ENCODE data around the gene WDR70.

Gene WDR70

DNA sequence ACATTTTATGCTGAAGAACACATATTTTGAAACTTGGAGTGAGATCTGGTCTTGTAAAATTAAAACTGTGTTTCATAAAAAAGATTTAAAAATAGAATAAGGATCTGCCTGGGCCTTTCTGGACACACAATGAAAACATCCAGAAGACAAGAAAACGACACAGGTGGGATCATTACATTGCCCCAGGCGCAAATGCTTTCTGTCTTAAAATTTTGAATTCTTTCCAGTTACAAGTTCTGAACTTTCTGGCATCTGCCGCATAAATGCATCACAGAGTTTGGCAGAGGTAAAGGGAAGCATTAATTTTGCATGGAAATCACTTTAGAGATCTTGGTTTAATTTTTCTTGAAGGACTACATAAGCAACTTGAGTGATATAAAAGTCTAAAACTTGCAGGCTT is 219.6 kb downstream of the WDR70 start:
- Histone ChIP-seq H3K36me3 (ENCODE audit: insufficient read depth, low read length) (0 out of 2 replicates have a peak, but pooled peaks cover 3% of the 10 kb centered on the region), H3K9ac (ENCODE audit: low read depth, low read length, poor library complexity, severe bottlenecking) (no peak overlapping the region), H3K9me2 (replicated peaks; ENCODE audit: low read depth, low read length) (no peaks in the 10 kb centered on the region), H3K4me3 (ENCODE audit: low read length, poor library complexity, severe bottlenecking) (no peak overlapping the region), H3K27me3 (ENCODE audit: insufficient read depth, low read length, poor library complexity, severe bottlenecking) (no peaks in the 10 kb centered on the region), H3F3A (ENCODE audit: low read depth) (no peaks in the 10 kb centered on the region; the same call in 1 of the 2 replicates), H2AFZ (ENCODE audit: low read length) (no peak overlapping the region), H3K79me2 (ENCODE audit: insufficient read depth, low read length) (no peaks in the 10 kb centered on the region), H3K9me3 (ENCODE audit: insufficient read depth, low read depth, low read length) (peaks cover 9% of the 10 kb centered on the region), H4K20me1 (ENCODE audit: insufficient read depth, low read length, poor library complexity, severe bottlenecking) (no peaks in the 10 kb centered on the region), H3K4me1 (ENCODE audit: insufficient read depth, low read length, poor library complexity, severe bottlenecking) (no peaks in the 10 kb centered on the region), H3K4me2 (ENCODE audit: low read depth, low read length, poor library complexity, severe bottlenecking) (no peak overlapping the region)
- TF ChIP-seq, protein P1, sequence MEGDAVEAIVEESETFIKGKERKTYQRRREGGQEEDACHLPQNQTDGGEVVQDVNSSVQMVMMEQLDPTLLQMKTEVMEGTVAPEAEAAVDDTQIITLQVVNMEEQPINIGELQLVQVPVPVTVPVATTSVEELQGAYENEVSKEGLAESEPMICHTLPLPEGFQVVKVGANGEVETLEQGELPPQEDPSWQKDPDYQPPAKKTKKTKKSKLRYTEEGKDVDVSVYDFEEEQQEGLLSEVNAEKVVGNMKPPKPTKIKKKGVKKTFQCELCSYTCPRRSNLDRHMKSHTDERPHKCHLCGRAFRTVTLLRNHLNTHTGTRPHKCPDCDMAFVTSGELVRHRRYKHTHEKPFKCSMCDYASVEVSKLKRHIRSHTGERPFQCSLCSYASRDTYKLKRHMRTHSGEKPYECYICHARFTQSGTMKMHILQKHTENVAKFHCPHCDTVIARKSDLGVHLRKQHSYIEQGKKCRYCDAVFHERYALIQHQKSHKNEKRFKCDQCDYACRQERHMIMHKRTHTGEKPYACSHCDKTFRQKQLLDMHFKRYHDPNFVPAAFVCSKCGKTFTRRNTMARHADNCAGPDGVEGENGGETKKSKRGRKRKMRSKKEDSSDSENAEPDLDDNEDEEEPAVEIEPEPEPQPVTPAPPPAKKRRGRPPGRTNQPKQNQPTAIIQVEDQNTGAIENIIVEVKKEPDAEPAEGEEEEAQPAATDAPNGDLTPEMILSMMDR (conservative IDR thresholded peaks at IDR 0.05; ENCODE audit: low read length): no peak
- no peak for TF ChIP-seq EZH2phosphoT487 (IDR thresholded peaks at IDR 0.05; ENCODE audit: borderline replicate concordance)

DNA sequence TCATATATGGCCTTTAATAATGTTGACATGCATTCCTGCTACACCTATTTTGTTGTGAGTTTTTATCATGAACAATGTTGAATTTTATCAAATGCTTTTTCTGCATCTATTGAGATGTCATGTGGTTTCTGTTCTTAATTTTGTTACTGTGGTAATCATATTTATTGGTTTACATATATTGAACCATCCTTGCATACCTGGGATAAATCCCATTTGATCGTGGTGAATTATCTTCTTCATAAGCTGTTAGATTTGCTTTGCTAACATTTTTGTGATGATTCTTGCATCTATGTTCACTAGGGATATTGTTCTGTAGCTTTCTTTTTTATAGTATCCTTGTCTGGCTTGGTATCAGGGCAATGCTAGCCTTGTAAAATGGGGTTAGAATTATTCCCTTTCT is 222.0 kb downstream of the WDR70 start:
- no peak overlapping the region for H3K9ac ChIP-seq (ENCODE audit: low read depth, low read length, poor library complexity, severe bottlenecking)
- TF ChIP-seq, protein P1 (conservative IDR thresholded peaks at IDR 0.05; ENCODE audit: low read length): no peak
- no peak for TF ChIP-seq EZH2phosphoT487 (IDR thresholded peaks at IDR 0.05; ENCODE audit: borderline replicate concordance)

DNA sequence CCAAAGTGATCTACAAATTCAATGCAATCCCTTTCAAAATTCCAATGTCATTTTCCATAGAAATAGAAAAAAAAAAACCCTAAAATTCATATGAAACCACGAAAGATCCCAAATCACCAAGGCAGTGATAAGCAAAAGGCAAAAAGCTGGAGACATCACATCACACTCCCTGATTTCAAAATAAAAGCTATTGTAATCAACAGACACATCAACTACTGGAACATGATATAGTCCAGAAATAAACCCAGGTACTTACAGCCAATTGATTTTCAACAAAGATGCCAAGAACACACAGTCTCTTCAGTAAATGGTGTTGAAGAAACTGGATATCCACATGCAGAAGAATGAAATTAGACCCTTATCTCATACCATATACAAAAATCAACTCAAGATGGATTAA is 224.0 kb downstream of the WDR70 start:
- H3K4me1 ChIP-seq (ENCODE audit: insufficient read depth, low read length, poor library complexity, severe bottlenecking): no peaks in the 10 kb centered on the region
- H3K9ac ChIP-seq (ENCODE audit: low read depth, low read length, poor library complexity, severe bottlenecking): no peak overlapping the region
- no peaks in the 10 kb centered on the region; the same call in 1 of the 2 replicates for H3K79me2 ChIP-seq (ENCODE audit: insufficient read depth, low read length)
- H3K4me2 ChIP-seq (ENCODE audit: low read depth, low read length, poor library complexity, severe bottlenecking): no peak overlapping the region
- H4K20me1 ChIP-seq (ENCODE audit: insufficient read depth, low read length, poor library complexity, severe bottlenecking): no peaks in the 10 kb centered on the region
- H3K27me3 ChIP-seq (ENCODE audit: insufficient read depth, low read length, poor library complexity, severe bottlenecking): no peaks in the 10 kb centered on the region
- H2AFZ ChIP-seq (ENCODE audit: low read length): no peak overlapping the region
- H3K9me2 ChIP-seq (replicated peaks; ENCODE audit: low read depth, low read length): no peaks in the 10 kb centered on the region
- H3K36me3 ChIP-seq (ENCODE audit: insufficient read depth, low read length): peaks cover 8% of the 10 kb centered on the region
- no peak overlapping the region for H3K4me3 ChIP-seq (ENCODE audit: low read length, poor library complexity, severe bottlenecking)
- peaks cover 9% of the 10 kb centered on the region for H3K9me3 ChIP-seq (ENCODE audit: insufficient read depth, low read depth, low read length)
- TF ChIP-seq EZH2phosphoT487 (IDR thresholded peaks at IDR 0.05; ENCODE audit: borderline replicate concordance): no peak
- TF ChIP-seq, protein P1 (conservative IDR thresholded peaks at IDR 0.05; ENCODE audit: low read length): no peak
- H3F3A ChIP-seq (ENCODE audit: low read depth): no peaks in the 10 kb centered on the region; the same call in 1 of the 2 replicates

More for the DNA sequence above, 222.0 kb downstream of the WDR70 start:
- Histone ChIP-seq H3K9me2 (replicated peaks; ENCODE audit: low read depth, low read length) (no peaks in the 10 kb centered on the region), H3K9me3 (ENCODE audit: insufficient read depth, low read depth, low read length) (peaks cover 9% of the 10 kb centered on the region), H3K36me3 (ENCODE audit: insufficient read depth, low read length) (peaks cover 8% of the 10 kb centered on the region; the same call in 1 of the 2 replicates), H3K4me1 (ENCODE audit: insufficient read depth, low read length, poor library complexity, severe bottlenecking) (no peaks in the 10 kb centered on the region), H3K4me3 (ENCODE audit: low read length, poor library complexity, severe bottlenecking) (no peak overlapping the region), H3F3A (ENCODE audit: low read depth) (no peaks in the 10 kb centered on the region; the same call in 1 of the 2 replicates), H3K27me3 (ENCODE audit: insufficient read depth, low read length, poor library complexity, severe bottlenecking) (no peaks in the 10 kb centered on the region), H3K4me2 (ENCODE audit: low read depth, low read length, poor library complexity, severe bottlenecking) (no peak overlapping the region), H3K79me2 (ENCODE audit: insufficient read depth, low read length) (no peaks in the 10 kb centered on the region; the same call in 1 of the 2 replicates), H4K20me1 (ENCODE audit: insufficient read depth, low read length, poor library complexity, severe bottlenecking) (no peaks in the 10 kb centered on the region), H2AFZ (ENCODE audit: low read length) (no peak overlapping the region)

Data from Loucy (cell line).